AG08395 (cell line): ENCODE results near the gene ST6GALNAC2.
"Not testable (repeated sequence)": the region's sequence is repeated elsewhere in the genome, so short reads cannot be mapped to it uniquely, and the experiment has no call there.

Experiments used
- DNase-seq: peaks from one replicate; pipeline ENCODE4 v3.0.0; 2012; ENCODE audit warnings: mixed read lengths, low spot score

Gene ST6GALNAC2

GRCh38 chr17:76539631-76540271, 45.9 kb downstream of the ST6GALNAC2 start, which contains the start of gene PRCD:
TSS of gene PRCD (plus strand) at chr17:76540044. CDS start at chr17:76540142, 98 bp downstream.
- DNase-seq, result no peak

GRCh38 chr17:76538941-76539570, 46.6 kb downstream of the ST6GALNAC2 start:
- DNase-seq, result no peak

- DNase-seq, result peak; percentile 25
Observed at GRCh38 chr17:76538281-76538931, 47.3 kb downstream of the ST6GALNAC2 start.

DNA sequence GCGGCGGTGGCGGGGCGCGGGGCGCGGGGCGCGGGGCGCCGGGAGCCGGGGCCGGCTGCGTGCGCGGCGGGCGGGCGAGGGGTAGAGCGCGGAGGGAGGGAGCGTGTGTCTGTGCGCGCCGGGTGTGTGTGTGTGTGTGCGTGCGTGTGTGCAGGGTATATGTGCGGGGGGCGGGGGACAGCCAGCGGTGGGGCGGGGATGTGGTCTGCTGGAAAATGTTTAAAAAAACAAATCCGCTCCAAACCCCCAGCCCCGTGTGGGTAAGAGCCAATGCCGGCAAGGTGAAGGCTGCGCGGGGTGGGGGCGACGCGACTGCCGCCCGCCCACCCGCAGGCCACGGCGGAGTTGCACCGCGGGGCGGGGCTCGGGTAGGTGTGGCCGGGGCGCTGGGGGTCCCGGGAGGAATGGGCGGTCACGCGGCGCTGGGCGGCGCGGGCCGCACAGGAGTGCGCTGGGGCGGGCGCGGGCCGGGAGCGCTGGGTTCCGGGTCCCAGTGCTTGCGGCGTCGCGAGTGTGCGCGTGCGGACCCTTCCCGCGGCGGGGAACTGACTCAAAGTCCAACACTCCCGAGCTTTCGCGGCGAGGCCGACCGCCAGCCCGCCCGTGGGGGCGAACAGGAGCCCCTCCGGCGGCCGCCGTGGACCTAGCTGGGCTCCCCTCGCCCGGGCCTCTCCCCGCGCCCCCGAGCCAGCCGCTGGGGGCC, 47.9 kb downstream of the ST6GALNAC2 start, which contains the start of gene CYGB:
TSS of gene CYGB (minus strand) at position 132 of the 703 bp plus-strand sequence. CDS start 167 bp downstream, outside the sequence.
- DNase-seq, result no peak

DNA sequence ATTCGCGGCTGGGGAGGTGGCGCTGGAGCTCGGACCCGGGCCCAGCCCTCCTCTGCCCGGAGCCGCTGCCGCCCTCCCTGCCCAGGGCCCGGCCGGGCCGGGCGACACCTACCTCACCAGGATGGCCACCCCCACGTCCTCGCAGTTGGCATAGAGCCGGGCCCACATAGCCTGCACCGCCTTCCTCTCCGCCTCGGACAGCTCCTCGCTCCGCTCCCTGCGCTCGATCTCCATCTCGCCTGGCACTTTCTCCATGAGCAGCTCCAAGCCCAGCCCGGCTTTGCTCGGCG, 48.4 kb downstream of the ST6GALNAC2 start:
- peak; percentile 61 for DNase-seq

DNA sequence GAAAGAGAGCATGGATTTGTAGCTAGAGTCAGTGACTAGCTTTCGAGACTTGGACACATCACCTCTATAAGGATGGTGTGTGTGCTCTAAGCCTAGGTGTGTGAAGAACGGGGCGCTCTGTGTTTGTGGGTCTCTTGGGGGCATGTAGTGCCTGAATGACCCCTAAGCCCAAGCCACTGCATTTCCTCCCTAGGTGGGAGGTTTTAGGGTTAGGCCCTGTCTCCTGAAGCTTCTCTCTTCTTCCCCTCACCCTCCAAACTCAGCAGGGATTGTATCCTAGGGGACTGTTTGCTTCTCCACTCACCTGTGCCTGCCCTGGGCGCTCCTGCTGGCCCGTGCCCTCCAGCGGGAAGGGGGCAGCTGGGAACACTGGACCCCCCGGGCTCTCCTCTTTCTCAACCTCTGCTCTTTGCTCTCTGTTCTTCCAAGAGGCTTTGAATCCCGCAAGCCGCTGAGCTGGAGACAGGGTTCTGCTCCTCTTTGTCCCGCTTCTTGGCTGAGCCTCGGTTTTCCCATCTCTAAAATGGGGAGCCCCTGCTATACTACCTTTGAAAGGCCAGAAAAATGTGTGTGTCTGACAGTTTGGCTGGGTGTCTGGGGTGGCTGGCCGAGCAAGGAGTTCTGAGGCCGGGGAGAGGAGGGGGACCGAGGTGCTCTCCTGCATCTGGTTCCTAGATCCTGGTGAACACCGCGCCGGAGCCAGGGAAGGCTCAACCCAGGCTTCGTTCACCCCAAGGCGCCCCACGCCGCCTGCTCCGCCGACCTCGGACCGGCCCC, 49.0 kb downstream of the ST6GALNAC2 start:
- no peak for DNase-seq

DNA sequence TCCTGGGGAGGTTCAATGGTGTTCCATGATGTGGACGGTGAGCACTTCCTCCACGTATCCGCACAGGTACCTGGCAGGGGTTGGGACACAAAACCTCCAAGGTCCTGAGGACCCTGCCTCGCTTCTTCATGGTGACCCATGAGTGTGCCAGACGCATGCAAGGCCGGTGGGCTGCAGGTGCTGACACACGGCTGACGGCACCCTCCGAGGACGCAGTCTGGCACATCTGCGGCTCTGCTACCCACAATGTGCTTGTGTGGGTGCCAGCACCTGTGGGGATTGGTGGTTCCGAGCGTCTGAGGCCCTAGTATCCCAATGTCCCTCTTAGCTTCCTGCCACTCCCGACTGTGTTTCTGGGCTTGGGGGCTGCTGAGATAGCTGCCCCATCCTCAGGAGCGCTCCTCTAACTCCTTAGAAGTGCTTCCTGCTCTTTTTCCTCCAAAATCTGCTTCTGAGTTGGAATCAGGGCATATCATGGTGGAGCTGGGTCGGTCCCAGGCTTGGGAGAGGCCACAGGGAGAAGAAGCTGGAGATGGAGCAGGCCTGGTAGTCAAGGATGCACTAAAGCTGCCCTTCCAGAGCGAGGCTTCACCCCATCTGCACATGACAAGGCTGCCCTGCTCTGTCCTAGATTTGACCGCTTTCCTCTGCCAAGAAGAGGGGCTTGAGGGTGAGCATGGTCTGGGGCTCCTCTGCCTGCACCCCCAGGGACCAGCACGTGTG, 49.7 kb downstream of the ST6GALNAC2 start:
- DNase-seq, result no peak

DNA sequence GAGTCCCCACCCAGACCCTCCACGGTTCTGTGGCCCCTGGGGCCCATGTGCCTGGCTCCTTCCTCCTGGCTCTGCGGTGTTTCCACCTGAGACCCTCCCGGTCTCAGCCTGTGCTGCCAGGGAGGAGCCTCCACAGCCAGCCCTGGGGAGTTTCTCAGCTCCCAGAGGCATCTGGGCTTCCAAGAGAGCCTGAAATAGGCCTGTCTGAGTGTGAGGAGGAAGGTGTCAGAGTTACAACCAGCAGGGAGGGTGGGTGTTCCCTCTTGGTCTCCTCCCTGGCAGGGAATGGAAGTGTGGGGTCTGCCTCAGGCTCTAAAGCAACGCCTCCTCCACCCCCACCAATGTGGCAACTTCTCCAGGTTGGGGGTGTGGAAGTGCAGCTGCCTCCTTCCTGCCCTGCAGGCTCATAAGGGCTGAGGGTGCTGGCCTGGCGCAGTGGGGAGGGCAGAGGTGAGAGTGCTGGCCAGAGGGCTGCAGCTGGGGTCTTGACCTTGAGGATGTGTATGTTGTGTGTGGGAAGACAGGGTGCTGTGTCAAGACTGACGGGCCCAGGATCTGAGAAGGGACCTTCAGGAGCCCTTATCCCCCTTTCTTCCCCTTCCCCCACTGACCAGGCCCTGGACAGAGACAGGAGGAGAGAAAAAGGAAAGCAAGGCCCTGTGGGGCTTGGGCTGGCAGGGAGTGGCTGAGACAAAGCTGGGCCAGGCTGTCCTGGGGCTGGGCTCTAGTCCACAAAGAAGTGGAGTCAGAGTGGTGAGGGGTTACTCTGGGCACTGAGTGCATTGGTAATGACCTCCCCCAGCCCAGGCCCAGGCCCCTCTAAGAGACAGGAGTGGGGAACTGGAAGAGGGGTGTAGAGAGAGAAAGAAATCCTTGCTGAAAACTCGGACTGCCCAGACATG, 50.6 kb downstream of the ST6GALNAC2 start:
- no peak for DNase-seq

DNA sequence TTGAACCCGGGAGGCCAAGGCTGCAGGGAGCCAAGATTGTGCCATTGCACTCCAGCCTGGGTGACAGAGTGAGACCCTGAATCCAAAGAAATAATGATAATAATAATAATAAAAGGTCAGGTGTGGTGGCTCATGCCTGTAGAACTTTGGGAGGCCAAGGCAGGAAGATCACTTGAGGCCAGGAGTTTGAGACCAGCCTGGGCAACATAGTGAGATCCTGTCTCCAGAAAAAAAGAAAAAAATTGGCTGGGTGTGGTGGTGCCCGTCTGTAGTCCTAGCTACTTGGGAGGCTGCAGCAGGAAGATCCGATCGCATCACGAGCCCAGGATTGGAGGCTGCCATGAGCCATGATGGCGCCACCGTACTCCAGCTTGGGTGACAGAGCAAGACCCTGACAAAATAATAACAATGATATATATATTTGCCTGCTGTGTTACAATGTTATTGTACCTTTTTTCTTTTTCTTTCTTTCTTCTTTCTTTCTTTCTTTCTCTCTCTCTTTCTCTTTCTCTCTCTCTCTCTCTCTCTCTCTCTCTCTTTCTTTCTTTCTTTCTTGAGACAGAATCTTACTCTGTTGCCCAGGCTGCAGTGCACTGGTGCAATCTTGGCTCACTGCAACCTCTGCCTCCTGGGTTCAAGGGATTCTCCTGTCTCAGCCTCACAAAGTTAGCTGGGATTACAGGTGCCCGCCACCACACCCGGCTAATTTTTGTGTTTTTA, 51.9 kb downstream of the ST6GALNAC2 start:
- DNase-seq, result not testable (repeated sequence)

DNA sequence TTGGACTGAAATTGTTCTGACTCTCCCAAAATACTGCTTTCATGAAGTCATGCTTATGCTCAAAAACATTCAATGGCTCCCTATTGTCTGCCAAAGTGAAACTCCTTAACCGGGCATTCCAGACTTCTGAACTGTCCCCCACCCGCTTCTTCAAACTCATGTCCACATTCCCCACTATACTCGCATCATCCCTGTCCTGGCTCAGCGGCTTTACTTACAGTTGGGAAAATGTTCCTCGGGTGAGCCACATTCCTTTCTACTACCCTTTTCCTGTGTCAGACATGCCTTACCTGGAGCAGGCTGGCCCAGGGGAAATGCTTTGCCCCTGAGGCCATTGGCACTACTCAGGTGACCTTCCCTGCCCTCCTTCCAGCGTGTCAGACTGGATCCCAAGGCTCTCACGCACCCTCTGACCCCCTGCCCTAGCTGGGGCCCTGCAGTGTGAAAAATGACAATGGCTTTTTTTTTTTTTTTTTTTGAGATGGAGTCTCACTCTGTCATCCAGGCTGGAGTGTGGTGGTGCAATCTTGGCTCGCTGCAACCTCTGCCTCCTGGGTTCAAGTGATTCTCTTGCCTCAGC, 53.5 kb downstream of the ST6GALNAC2 start:
- no peak for DNase-seq

DNA sequence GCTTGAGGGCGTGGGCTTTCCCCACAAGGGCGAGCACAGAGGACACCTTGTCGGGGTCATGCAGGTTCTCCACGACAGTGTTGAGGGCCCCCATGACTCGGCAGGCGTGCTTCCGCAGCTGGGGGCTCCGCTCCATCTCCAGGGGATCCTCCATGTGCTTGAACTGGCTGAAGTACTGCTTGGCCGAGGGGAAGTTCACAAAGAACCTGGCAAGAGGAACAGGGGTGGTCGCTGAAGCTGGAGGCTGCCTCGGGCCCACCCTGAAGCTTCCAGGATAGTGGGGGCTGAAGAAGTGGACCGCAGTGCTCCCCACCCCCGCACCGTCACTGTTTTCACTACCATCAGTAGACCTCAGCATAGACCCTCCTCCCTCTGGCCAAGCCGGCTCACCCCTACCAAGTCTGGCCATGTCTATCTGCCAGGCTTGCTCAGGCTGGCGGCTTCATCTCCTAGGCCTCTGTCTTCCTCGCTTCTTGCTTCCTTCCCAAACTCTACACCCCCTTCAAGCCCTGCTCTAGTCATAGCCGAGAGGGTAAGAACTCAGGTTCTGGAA, 54.1 kb downstream of the ST6GALNAC2 start:
- no peak for DNase-seq

- no peak for DNase-seq
Observed at GRCh38 chr17:76530811-76531485, 54.7 kb downstream of the ST6GALNAC2 start.

GRCh38 chr17:76530095-76530723, 55.5 kb downstream of the ST6GALNAC2 start:
- no peak for DNase-seq

GRCh38 chr17:76529224-76530094, 56.2 kb downstream of the ST6GALNAC2 start:
- DNase-seq, result peak; percentile 84

DNA sequence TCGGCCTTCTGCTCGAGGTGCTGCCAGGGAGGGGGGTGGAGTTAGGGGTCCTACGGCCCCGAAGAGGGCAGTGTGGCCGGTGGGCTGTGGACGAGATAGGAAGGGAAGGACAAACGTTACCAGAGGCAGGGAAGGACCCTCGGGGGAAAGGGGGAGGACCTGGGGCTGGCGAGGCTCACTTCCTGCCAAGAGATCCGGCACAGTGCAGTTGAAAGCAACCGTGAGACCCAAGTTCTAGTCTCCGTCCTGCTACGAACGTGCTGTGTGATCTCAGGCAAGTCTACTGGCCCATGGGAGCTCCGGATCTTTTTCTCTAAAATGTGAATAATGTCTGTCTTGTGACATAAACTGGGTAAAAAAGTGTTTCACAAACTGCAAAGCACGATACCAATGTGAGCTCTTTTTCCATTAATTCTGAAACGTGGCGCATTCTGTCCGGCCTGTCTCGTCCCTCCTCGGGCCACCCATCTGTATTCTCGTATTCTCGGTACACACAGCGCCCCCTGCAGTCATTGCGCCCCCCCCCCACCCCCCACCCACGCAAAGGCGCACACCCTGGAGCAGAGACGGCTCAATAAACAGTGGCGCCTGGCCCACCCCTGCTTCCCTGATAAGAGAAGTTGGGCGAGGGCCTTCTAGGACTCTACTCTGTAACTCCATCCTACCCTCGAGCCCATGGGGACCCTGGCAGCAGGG, 57.0 kb downstream of the ST6GALNAC2 start:
- no peak for DNase-seq

GRCh38 chr17:76528156-76528527, 57.5 kb downstream of the ST6GALNAC2 start:
- DNase-seq, result no peak
